Activated T-cell treated with anti-CD3 and anti-CD28 coated beads, Interleukin-2, amount 50 U/mL, for 24 hours (primary cell): ENCODE measurements around the gene CCDC85A.
"Not testable (repeated sequence)": the region's sequence is repeated elsewhere in the genome, so short reads cannot be mapped to it uniquely, and the experiment has no call there.

Source experiments
- DNase-seq: peaks from one replicate; pipeline ENCODE4 v3.0.0-alpha.2; 2020
- H3K27ac Mint-ChIP-seq: 2 replicates; pipeline ENCODE4 v1.8.0; 2020; ENCODE audit warnings: mild to moderate bottlenecking, mixed read lengths
- H3K27me3 Mint-ChIP-seq: 2 replicates; pipeline ENCODE4 v1.8.0; 2020; ENCODE audit warnings: mixed read lengths
- H3K36me3 Mint-ChIP-seq: 2 replicates; pipeline ENCODE4 v1.8.0; 2020; ENCODE audit warnings: low read depth, mixed read lengths
- H3K4me1 Mint-ChIP-seq: 2 replicates; pipeline ENCODE4 v1.8.0; 2020; ENCODE audit warnings: low read depth, mixed read lengths
- H3K4me3 Mint-ChIP-seq: 2 replicates; pipeline ENCODE4 v1.8.0; 2020; ENCODE audit warnings: mild to moderate bottlenecking, moderate library complexity, mixed read lengths
- H3K9me3 Mint-ChIP-seq: 2 replicates; pipeline ENCODE4 v1.8.0; 2020; ENCODE audit warnings: mixed read lengths

The CCDC85A gene

GRCh38 chr2:56183643-56184499, at the start of gene CCDC85A:
Gene CCDC85A (plus strand): TSS chr2:56183990. CDS start chr2:56184625, 635 bp downstream.
- H3K4me3 Mint-ChIP-seq = peak within 1 kb of the TSS; percentile 10
- peaks cover 77% of the 10 kb centered on the region for H3K27me3 Mint-ChIP-seq
- H3K4me1 Mint-ChIP-seq = peaks cover 7% of the 10 kb centered on the region
- H3K36me3 Mint-ChIP-seq = no peaks in the 10 kb centered on the region
- H3K27ac Mint-ChIP-seq = no peak within 1 kb of the TSS
- peak; percentile 76 for DNase-seq
- no peaks in the 10 kb centered on the region for H3K9me3 Mint-ChIP-seq

GRCh38 chr2:56134861-56135260, 48.9 kb upstream of the CCDC85A start:
- no peak for DNase-seq
- H3K9me3 Mint-ChIP-seq = no peaks in the 10 kb centered on the region
- peaks cover 1% of the 10 kb centered on the region for H3K27me3 Mint-ChIP-seq
- no peak overlapping the region for H3K27ac Mint-ChIP-seq
- no peaks in the 10 kb centered on the region for H3K4me1 Mint-ChIP-seq
- no peaks in the 10 kb centered on the region for H3K36me3 Mint-ChIP-seq
- no peak overlapping the region for H3K4me3 Mint-ChIP-seq

GRCh38 chr2:56142497-56143061, 41.2 kb upstream of the CCDC85A start:
- H3K27me3 Mint-ChIP-seq, DNase-seq, H3K27ac Mint-ChIP-seq, H3K4me3 Mint-ChIP-seq, H3K4me1 Mint-ChIP-seq, H3K36me3 Mint-ChIP-seq, H3K9me3 Mint-ChIP-seq: not testable (repeated sequence)

GRCh38 chr2:56147907-56148306, 35.9 kb upstream of the CCDC85A start:
- no peak overlapping the region for H3K4me3 Mint-ChIP-seq
- no peaks in the 10 kb centered on the region for H3K9me3 Mint-ChIP-seq
- H3K4me1 Mint-ChIP-seq = no peaks in the 10 kb centered on the region
- DNase-seq = no peak
- no peaks in the 10 kb centered on the region for H3K36me3 Mint-ChIP-seq
- H3K27me3 Mint-ChIP-seq = no peaks in the 10 kb centered on the region
- H3K27ac Mint-ChIP-seq = no peak overlapping the region

GRCh38 chr2:56148825-56149224, 35.0 kb upstream of the CCDC85A start:
- no peaks in the 10 kb centered on the region for H3K9me3 Mint-ChIP-seq
- no peak for DNase-seq
- H3K4me3 Mint-ChIP-seq = no peak overlapping the region
- no peaks in the 10 kb centered on the region for H3K27me3 Mint-ChIP-seq
- no peaks in the 10 kb centered on the region for H3K36me3 Mint-ChIP-seq
- no peaks in the 10 kb centered on the region for H3K4me1 Mint-ChIP-seq
- H3K27ac Mint-ChIP-seq = no peak overlapping the region

- DNase-seq = no peak
- H3K27ac Mint-ChIP-seq = no peak overlapping the region
- no peaks in the 10 kb centered on the region for H3K27me3 Mint-ChIP-seq
- H3K4me3 Mint-ChIP-seq = no peak overlapping the region
- H3K9me3 Mint-ChIP-seq = no peaks in the 10 kb centered on the region
- H3K36me3 Mint-ChIP-seq = no peaks in the 10 kb centered on the region
- no peaks in the 10 kb centered on the region for H3K4me1 Mint-ChIP-seq
Measured at GRCh38 chr2:56151841-56152240, 31.9 kb upstream of the CCDC85A start.

- no peak overlapping the region for H3K27ac Mint-ChIP-seq
- H3K4me3 Mint-ChIP-seq = no peak overlapping the region
- H3K4me1 Mint-ChIP-seq = no peaks in the 10 kb centered on the region
- H3K27me3 Mint-ChIP-seq = no peaks in the 10 kb centered on the region
- no peaks in the 10 kb centered on the region for H3K9me3 Mint-ChIP-seq
- no peak for DNase-seq
- no peaks in the 10 kb centered on the region for H3K36me3 Mint-ChIP-seq
Measured at GRCh38 chr2:56155188-56155587, 28.6 kb upstream of the CCDC85A start.

- not testable (repeated sequence) for H3K27me3 Mint-ChIP-seq, H3K27ac Mint-ChIP-seq
Measured at GRCh38 chr2:56159875-56160274, 23.9 kb upstream of the CCDC85A start.

GRCh38 chr2:56167616-56168562, 15.9 kb upstream of the CCDC85A start:
- no peak overlapping the region for H3K4me3 Mint-ChIP-seq
- no peak overlapping the region for H3K27ac Mint-ChIP-seq
- no peaks in the 10 kb centered on the region for H3K36me3 Mint-ChIP-seq
- no peaks in the 10 kb centered on the region for H3K4me1 Mint-ChIP-seq
- H3K27me3 Mint-ChIP-seq = no peaks in the 10 kb centered on the region
- no peaks in the 10 kb centered on the region for H3K9me3 Mint-ChIP-seq
- no peak for DNase-seq

More at GRCh38 chr2:56159875-56160274, 23.9 kb upstream of the CCDC85A start:
- not testable (repeated sequence) for H3K4me3 Mint-ChIP-seq, H3K9me3 Mint-ChIP-seq, H3K36me3 Mint-ChIP-seq, H3K4me1 Mint-ChIP-seq, DNase-seq

- Mint-ChIP-seq H3K4me1 (no peaks in the 10 kb centered on the region), H3K27me3 (no peaks in the 10 kb centered on the region), H3K27ac (no peak overlapping the region), H3K4me3 (no peak overlapping the region), H3K9me3 (no peaks in the 10 kb centered on the region), H3K36me3 (no peaks in the 10 kb centered on the region)
- no peak for DNase-seq
Measured at GRCh38 chr2:56169521-56169920, 14.3 kb upstream of the CCDC85A start.

GRCh38 chr2:56170504-56170903, 13.3 kb upstream of the CCDC85A start:
- Mint-ChIP-seq H3K27me3 (no peaks in the 10 kb centered on the region), H3K36me3 (no peaks in the 10 kb centered on the region), H3K4me1 (no peaks in the 10 kb centered on the region), H3K27ac (no peak overlapping the region), H3K9me3 (no peaks in the 10 kb centered on the region), H3K4me3 (no peak overlapping the region)
- no peak for DNase-seq

- H3K4me3 Mint-ChIP-seq = no peak overlapping the region
- no peaks in the 10 kb centered on the region for H3K36me3 Mint-ChIP-seq
- H3K27me3 Mint-ChIP-seq = no peaks in the 10 kb centered on the region
- no peaks in the 10 kb centered on the region for H3K9me3 Mint-ChIP-seq
- H3K27ac Mint-ChIP-seq = no peak overlapping the region
- DNase-seq = no peak
- no peaks in the 10 kb centered on the region for H3K4me1 Mint-ChIP-seq
Measured at GRCh38 chr2:56170988-56171387, 12.8 kb upstream of the CCDC85A start.

- DNase-seq = no peak
- H3K4me3 Mint-ChIP-seq = no peak overlapping the region
- H3K27me3 Mint-ChIP-seq = peaks cover 15% of the 10 kb centered on the region
- H3K36me3 Mint-ChIP-seq = no peaks in the 10 kb centered on the region
- H3K9me3 Mint-ChIP-seq = no peaks in the 10 kb centered on the region
- H3K4me1 Mint-ChIP-seq = no peaks in the 10 kb centered on the region
- no peak overlapping the region for H3K27ac Mint-ChIP-seq
Measured at GRCh38 chr2:56175779-56176178, 8.0 kb upstream of the CCDC85A start.

GRCh38 chr2:56177420-56178220, 6.2 kb upstream of the CCDC85A start:
- H3K36me3 Mint-ChIP-seq = no peaks in the 10 kb centered on the region

More at GRCh38 chr2:56177420-56178220, 6.2 kb upstream of the CCDC85A start:
- H3K4me3 Mint-ChIP-seq = no peak overlapping the region
- H3K27me3 Mint-ChIP-seq = peaks cover 31% of the 10 kb centered on the region
- H3K9me3 Mint-ChIP-seq = no peaks in the 10 kb centered on the region
- no peak for DNase-seq
- H3K4me1 Mint-ChIP-seq = no peaks in the 10 kb centered on the region
- no peak overlapping the region for H3K27ac Mint-ChIP-seq
